Transverse colon (tissue), 4 donors: ENCODE measurements around the gene ZDHHC13. TPM values are rescaled to one million over a fixed set of nuclear protein-coding genes. Genes with fewer than 3 reads are reported as not detected.

ENCODE experiments used
- DNase-seq: peaks from one replicate; pipeline ENCODE4 v3.0.0-alpha.2; 2019
- H3K27ac ChIP-seq, 4 donors: fragments of 200-600 bp; sonication (generic); 2 replicates each; pipeline ENCODE4 v1.5.1; 2016 to 2018; ENCODE audit warnings: inconsistent platforms in 4 of 4
- H3K27me3 ChIP-seq: fragments of 200-600 bp; sonication (generic); 2 replicates; pipeline ENCODE4 v1.5.1; 2017; ENCODE audit warnings: inconsistent platforms
- H3K36me3 ChIP-seq, 4 donors: fragments of 200-600 bp; sonication (generic); 2 replicates each; pipeline ENCODE4 v1.5.1; 2017 to 2019; ENCODE audit warnings: inconsistent platforms in 4 of 4
- H3K4me1 ChIP-seq, 4 donors: fragments of 200-600 bp; sonication (generic); 2 replicates each; pipeline ENCODE4 v1.5.1; 2017 to 2020; ENCODE audit warnings: inconsistent platforms in 4 of 4
- H3K4me3 ChIP-seq, 4 donors: fragments of 200-600 bp; sonication (generic); 1 replicate in 1 of 4; 2 replicates in 3 of 4; pipeline versions ENCODE4 v1.5.1 to v1.6.1; 2017 to 2019; ENCODE audit warnings: inconsistent platforms in 4 of 4
- H3K9me3 ChIP-seq, 2 donors: fragments of 200-600 bp; sonication (generic); 2 replicates each; pipeline ENCODE4 v1.5.1; 2017 to 2019; ENCODE audit warnings: inconsistent platforms in 2 of 2
- CTCF ChIP-seq, 5 experiments: fragments of 200-600 bp in 3 of 5; fragments of 450-650 bp in 2 of 5; sonication (generic) in 3 of 5; IDR thresholded peaks; 1 replicate in 2 of 5; 2 replicates in 3 of 5; pipeline ENCODE4 v1.5.1; 2016 to 2017; ENCODE audit warnings: antibody characterized with exemption in 5 of 5, inconsistent platforms in 3 of 5, mild to moderate bottlenecking in 2 of 5, moderate library complexity in 1 of 5
- EP300 ChIP-seq: sonication (generic); formaldehyde crosslinking; IDR thresholded peaks from one replicate; pipeline ENCODE4 v1.6.1; 2017; ENCODE audit warnings: antibody characterized with exemption, low read depth
- POLR2A ChIP-seq: fragments of 450-650 bp; IDR thresholded peaks from one replicate; pipeline ENCODE4 v1.6.1; 2016; ENCODE audit warnings: antibody characterized with exemption, mild to moderate bottlenecking, moderate library complexity
- POLR2AphosphoS5 ChIP-seq, 3 donors: sonication (generic); formaldehyde crosslinking; IDR thresholded peaks; one replicate each; pipeline ENCODE4 v1.6.1; 2016; ENCODE audit warnings: antibody characterized with exemption in 3 of 3
- WGBS, 2 donors: methylation state at CpG; one replicate each; pipeline ENCODE4 v1.1.5; 2018; ENCODE audit warnings: low coverage in 1 of 2; 5-methylcytosine and 5-hydroxymethylcytosine counted together
- in situ Hi-C, 4 donors: fragments of 200-750 bp; cut with MboI; loops; one replicate each; pipeline versions ENCODE4 v1.15.0 to v1.15.1; 2017; ENCODE audit warnings: low sequenced_read_pairs in 3 of 4, low pct_ligation_motif_present in 1 of 4, low pct_unique_long_range_greater_than_20kb in 1 of 4
- intact Hi-C: fragments of 100-400 bp; cut with DNase I; formaldehyde crosslinking; loops from one replicate; pipeline ENCODE4 v1.15.1; 2023; ENCODE audit warnings: low total_unique reads
- total RNA-seq, 4 donors: library from RNA; depleted of rRNA; stranded (reverse); fragments of >200 nt; gene quantifications; one replicate each; pipeline ENCODE4 v1.1.0, GENCODE V29; 2016

ZDHHC13 gene
- total RNA-seq, 4 donors from 2014 or later, result 16.1 to 33.3 (median 28.3) TPM

- Histone ChIP-seq H3K4me1 (no peaks in the 10 kb centered on the region), H3K9me3 (no peaks in the 10 kb centered on the region), H3K27me3 (no peaks in the 10 kb centered on the region), H3K4me3 (no peak overlapping the region), H3K36me3 (peaks cover 0 to 43% (median 5%) of the 10 kb centered on the region in 4 donors), H3K27ac (no peak overlapping the region)
- 70 to 79% methylated on average over 2 of the region's 2 CpGs for WGBS, 2 donors
- intact Hi-C loops (no loop called here), in situ Hi-C loops (no loop called here)
- TF ChIP-seq EP300 (no peak), POLR2A (no peak), POLR2AphosphoS5 (IDR thresholded peaks at IDR 0.05) (no peak), CTCF (IDR thresholded peaks at IDR 0.05) (no peak)
- no peak for DNase-seq
These were observed 59.7 kb downstream of the ZDHHC13 start for GRCh38 chr11:19176629-19177186.

- Histone ChIP-seq H3K27me3 (no peaks in the 10 kb centered on the region), H3K9me3 (no peaks in the 10 kb centered on the region), H3K4me1 (no peaks in the 10 kb centered on the region), H3K27ac (no peak overlapping the region), H3K36me3 (peaks cover 0 to 7% (median 0%) of the 10 kb centered on the region in 4 donors), H3K4me3 (no peak overlapping the region)
- in situ Hi-C loops (no loop called here), intact Hi-C loops (no loop called here)
- WGBS, 2 donors, result 79 to 80% methylated on average over 4 to 5 of the region's 5 CpGs
- TF ChIP-seq POLR2A (no peak), CTCF (IDR thresholded peaks at IDR 0.05) (no peak), EP300 (no peak), POLR2AphosphoS5 (IDR thresholded peaks at IDR 0.05) (no peak)
- DNase-seq, result no peak
These were observed 64.7 kb downstream of the ZDHHC13 start for GRCh38 chr11:19181531-19182261.

- Histone ChIP-seq H3K4me3 (no peak overlapping the region), H3K9me3 (no peaks in the 10 kb centered on the region), H3K27me3 (no peaks in the 10 kb centered on the region), H3K4me1 (no peaks in the 10 kb centered on the region), H3K36me3 (no peaks in the 10 kb centered on the region), H3K27ac (no peak overlapping the region)
- DNase-seq, result no peak
- intact Hi-C loops, result no loop called here
- in situ Hi-C loops, result no loop called here
- WGBS, 2 donors, result 77 to 91% methylated on average over 2 to 7 of the region's 7 CpGs
- TF ChIP-seq EP300 (no peak), CTCF (IDR thresholded peaks at IDR 0.05) (no peak)
These were observed 66.7 kb downstream of the ZDHHC13 start for GRCh38 chr11:19183646-19184045.

GRCh38 chr11:19185036-19185435, 68.1 kb downstream of the ZDHHC13 start:
- TF ChIP-seq POLR2AphosphoS5 (IDR thresholded peaks at IDR 0.05) (no peak), CTCF (IDR thresholded peaks at IDR 0.05) (no peak), EP300 (no peak), POLR2A (no peak)
- no peak overlapping the region for H3K27ac ChIP-seq
- 76 to 79% methylated on average over 1 to 2 of the region's 2 CpGs for WGBS, 2 donors
- no peak for DNase-seq
- in situ Hi-C loops (no loop called here), intact Hi-C loops (no loop called here)
- no peak overlapping the region for H3K4me3 ChIP-seq
- no peaks in the 10 kb centered on the region for H3K27me3 ChIP-seq
- H3K36me3 ChIP-seq, result no peaks in the 10 kb centered on the region
- no peaks in the 10 kb centered on the region for H3K9me3 ChIP-seq
- no peaks in the 10 kb centered on the region for H3K4me1 ChIP-seq
